ENCODE data around the gene MAD1L1.
A peak's percentile ranks its signal among the peaks of the same experiment; 100 is the strongest.

- TF ChIP-seq CTCF (IDR thresholded peaks at IDR 0.05 in 8 of 11, conservative IDR thresholded peaks at IDR 0.05 in 3 of 11) (no peak), POLR2AphosphoS5 (IDR thresholded peaks at IDR 0.05) (peak in 1 of 3 donors; percentile 46), POLR2A (IDR thresholded peaks at IDR 0.05) (no peak)
Observed at GRCh38 chr7:2253021-2253420, 20.3 kb upstream of the MAD1L1 start.
